C4-2B (cell line): ENCODE measurements around the gene GNG3.

Experiments
- CTCF ChIP-seq: fragments of 450-650 bp; conservative IDR thresholded peaks from 2 replicates; pipeline ENCODE4 v1.5.1; 2017; ENCODE audit warnings: mild to moderate bottlenecking
- ZFX ChIP-seq: fragments of 450-650 bp; IDR thresholded peaks from 2 replicates; pipeline ENCODE4 v1.6.1; 2017

DNA sequence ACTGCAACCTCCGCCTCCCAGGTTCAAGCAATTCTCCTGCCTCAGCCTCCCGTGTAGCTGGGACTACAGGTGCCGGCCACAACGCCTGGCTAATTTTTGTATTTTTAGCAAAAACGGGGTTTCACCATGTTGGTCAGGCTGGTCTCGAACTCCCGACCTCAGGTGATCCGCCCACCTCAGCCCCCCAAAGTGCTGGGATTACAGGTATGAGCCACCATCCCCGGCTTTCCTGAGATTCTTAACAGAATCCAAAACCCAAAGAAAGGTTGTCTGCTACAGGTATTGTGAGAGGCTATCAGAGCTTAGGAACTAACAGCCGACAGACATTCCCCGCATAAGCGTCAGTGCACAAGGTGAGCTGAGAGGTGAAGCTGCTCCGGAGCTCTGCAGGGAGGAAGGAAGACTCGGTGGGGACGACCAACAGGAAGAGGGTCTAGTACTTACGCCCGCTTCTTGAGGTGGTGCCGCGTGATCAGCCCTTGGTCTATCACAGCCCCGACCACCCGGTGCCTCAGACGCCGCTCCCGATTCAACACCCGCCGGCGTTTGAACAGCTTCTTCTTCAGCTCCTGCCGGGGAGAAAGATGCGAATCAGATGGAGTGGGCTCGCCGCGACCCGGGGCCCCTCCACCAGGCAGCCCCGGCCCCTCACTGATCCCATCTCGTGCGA lies 42.9 kb upstream of the GNG3 start:
- TF ChIP-seq CTCF = no peak
- TF ChIP-seq ZFX = no peak
